Measurements from ENCODE around the gene KL. TPM values are rescaled to one million over a fixed set of nuclear protein-coding genes. Genes with fewer than 3 reads are reported as not detected.

Gene KL
- total RNA-seq, 1 donor from 2014 or later: 3.6 TPM

DNA sequence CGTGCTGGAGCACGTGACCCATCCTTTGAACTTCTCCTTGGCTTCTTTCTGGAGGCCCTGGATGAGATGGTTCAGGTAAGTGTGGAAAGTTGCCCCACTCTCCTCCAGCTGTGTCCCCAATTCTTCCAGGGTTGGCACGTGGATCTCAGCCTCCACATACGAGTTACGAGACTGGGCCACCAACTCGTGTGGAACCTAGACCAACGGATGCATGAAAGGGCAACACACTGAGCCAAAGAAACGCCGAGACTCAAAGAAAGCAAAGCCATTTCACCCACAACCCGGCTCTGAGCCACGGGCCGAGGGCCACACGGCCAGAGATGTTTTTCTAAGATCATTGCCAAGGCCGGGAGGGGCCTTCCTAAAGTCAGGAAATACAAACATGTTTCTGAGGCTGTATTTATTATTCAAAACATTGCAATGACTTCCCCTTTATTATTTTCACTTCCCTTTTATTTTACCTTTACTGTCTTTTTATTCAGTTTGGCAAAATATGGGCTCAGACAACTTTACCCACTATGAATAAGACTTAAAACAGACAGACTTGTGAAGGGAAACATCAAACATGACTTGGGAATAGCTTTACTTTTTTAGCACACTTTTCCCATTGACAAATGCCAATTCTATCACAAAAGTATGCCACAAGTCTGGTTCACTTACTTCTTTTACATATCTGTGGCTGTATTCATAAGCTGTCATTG is 94.6 kb downstream of the KL start:
- H3K36me3 Mint-ChIP-seq: peaks cover 24% of the 10 kb centered on the region
- no peak overlapping the region for H3K4me3 Mint-ChIP-seq
- H3K9me3 Mint-ChIP-seq: no peaks in the 10 kb centered on the region
- H3K27me3 Mint-ChIP-seq: no peaks in the 10 kb centered on the region
- H3K27ac Mint-ChIP-seq: no peak overlapping the region
- peaks cover 21% of the 10 kb centered on the region for H3K4me1 Mint-ChIP-seq (ENCODE audit: unreplicated experiment)
- no peak for DNase-seq (ENCODE audit: extremely low spot score, unreplicated experiment)
- TF ChIP-seq, protein P1, sequence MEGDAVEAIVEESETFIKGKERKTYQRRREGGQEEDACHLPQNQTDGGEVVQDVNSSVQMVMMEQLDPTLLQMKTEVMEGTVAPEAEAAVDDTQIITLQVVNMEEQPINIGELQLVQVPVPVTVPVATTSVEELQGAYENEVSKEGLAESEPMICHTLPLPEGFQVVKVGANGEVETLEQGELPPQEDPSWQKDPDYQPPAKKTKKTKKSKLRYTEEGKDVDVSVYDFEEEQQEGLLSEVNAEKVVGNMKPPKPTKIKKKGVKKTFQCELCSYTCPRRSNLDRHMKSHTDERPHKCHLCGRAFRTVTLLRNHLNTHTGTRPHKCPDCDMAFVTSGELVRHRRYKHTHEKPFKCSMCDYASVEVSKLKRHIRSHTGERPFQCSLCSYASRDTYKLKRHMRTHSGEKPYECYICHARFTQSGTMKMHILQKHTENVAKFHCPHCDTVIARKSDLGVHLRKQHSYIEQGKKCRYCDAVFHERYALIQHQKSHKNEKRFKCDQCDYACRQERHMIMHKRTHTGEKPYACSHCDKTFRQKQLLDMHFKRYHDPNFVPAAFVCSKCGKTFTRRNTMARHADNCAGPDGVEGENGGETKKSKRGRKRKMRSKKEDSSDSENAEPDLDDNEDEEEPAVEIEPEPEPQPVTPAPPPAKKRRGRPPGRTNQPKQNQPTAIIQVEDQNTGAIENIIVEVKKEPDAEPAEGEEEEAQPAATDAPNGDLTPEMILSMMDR (conservative IDR thresholded peaks at IDR 0.05): no peak

- peaks cover 27% of the 10 kb centered on the region for H3K4me1 Mint-ChIP-seq (ENCODE audit: unreplicated experiment)
- no peak overlapping the region for H3K4me3 Mint-ChIP-seq
- peaks cover 22% of the 10 kb centered on the region for H3K36me3 Mint-ChIP-seq
- TF ChIP-seq, protein P1 (conservative IDR thresholded peaks at IDR 0.05): no peak
- no peak for DNase-seq (ENCODE audit: extremely low spot score, unreplicated experiment)
- no peak overlapping the region for H3K27ac Mint-ChIP-seq
- H3K27me3 Mint-ChIP-seq: no peaks in the 10 kb centered on the region
- no peaks in the 10 kb centered on the region for H3K9me3 Mint-ChIP-seq
Measured at GRCh38 chr13:33111414-33112110, 95.3 kb downstream of the KL start.

- H3K4me3 Mint-ChIP-seq: no peak overlapping the region
- no peak for DNase-seq (ENCODE audit: extremely low spot score, unreplicated experiment)
- H3K36me3 Mint-ChIP-seq: peaks cover 21% of the 10 kb centered on the region
- H3K27me3 Mint-ChIP-seq: no peaks in the 10 kb centered on the region
- no peaks in the 10 kb centered on the region for H3K9me3 Mint-ChIP-seq
- H3K4me1 Mint-ChIP-seq (ENCODE audit: unreplicated experiment): peaks cover 27% of the 10 kb centered on the region
- TF ChIP-seq, protein P1 (conservative IDR thresholded peaks at IDR 0.05): no peak
- no peak overlapping the region for H3K27ac Mint-ChIP-seq
Measured at GRCh38 chr13:33112766-33113165, 96.5 kb downstream of the KL start.

GRCh38 chr13:33114146-33114545 is 97.9 kb downstream of the KL start:
- Mint-ChIP-seq H3K9me3 (no peaks in the 10 kb centered on the region), H3K27me3 (no peaks in the 10 kb centered on the region), H3K4me3 (no peak overlapping the region), H3K4me1 (ENCODE audit: unreplicated experiment) (peaks cover 36% of the 10 kb centered on the region), H3K27ac (no peak overlapping the region), H3K36me3 (peaks cover 21% of the 10 kb centered on the region)
- TF ChIP-seq, protein P1 (conservative IDR thresholded peaks at IDR 0.05): no peak
- no peak for DNase-seq (ENCODE audit: extremely low spot score, unreplicated experiment)

GRCh38 chr13:33115274-33115673 is 99.1 kb downstream of the KL start:
- TF ChIP-seq, protein P1 (conservative IDR thresholded peaks at IDR 0.05): no peak
- Mint-ChIP-seq H3K4me1 (ENCODE audit: unreplicated experiment) (peaks cover 43% of the 10 kb centered on the region), H3K4me3 (no peak overlapping the region), H3K36me3 (peaks cover 20% of the 10 kb centered on the region), H3K9me3 (no peaks in the 10 kb centered on the region), H3K27ac (no peak overlapping the region), H3K27me3 (no peaks in the 10 kb centered on the region)
- DNase-seq (ENCODE audit: extremely low spot score, unreplicated experiment): no peak
